Omental fat pad (tissue), 4 donors: ENCODE results near the gene ARIH1. TPM values are rescaled to one million over a fixed set of nuclear protein-coding genes. Genes with fewer than 3 reads are reported as not detected.

Experiments
- ATAC-seq: fragments of 150-250 bp; one replicate; pipeline ENCODE4 v1.9.1; 2016; ENCODE audit warnings: mild to moderate bottlenecking, moderate library complexity; ENCODE audit not compliant: low FRiP score
- DNase-seq: peaks from one replicate; pipeline ENCODE4 v3.0.0-alpha.2; 2019; ENCODE audit warnings: low spot score
- total RNA-seq, 4 donors: library from RNA; depleted of rRNA; stranded (reverse); fragments of >200 nt; gene quantifications; one replicate each; pipeline ENCODE4 v1.1.0, GENCODE V29; 2016
- TF ChIP-seq, protein P1 (sequence below), 3 donors: fragments of 450-650 bp; IDR thresholded peaks; one replicate each; pipeline ENCODE4 v1.5.1; 2016 to 2017; ENCODE audit warnings: antibody characterized with exemption in 3 of 3, mild to moderate bottlenecking in 3 of 3, moderate library complexity in 2 of 3

ARIH1 gene
- total RNA-seq, 4 donors from 2014 or later, result 45.4 to 84.2 (median 63.2) TPM

- ATAC-seq (no peak), DNase-seq (no peak)
Measured at GRCh38 chr15:72560458-72560857, 86.3 kb downstream of the ARIH1 start.

GRCh38 chr15:72562386-72562785 is 88.3 kb downstream of the ARIH1 start:
- DNase-seq, result no peak
- TF ChIP-seq, protein P1, sequence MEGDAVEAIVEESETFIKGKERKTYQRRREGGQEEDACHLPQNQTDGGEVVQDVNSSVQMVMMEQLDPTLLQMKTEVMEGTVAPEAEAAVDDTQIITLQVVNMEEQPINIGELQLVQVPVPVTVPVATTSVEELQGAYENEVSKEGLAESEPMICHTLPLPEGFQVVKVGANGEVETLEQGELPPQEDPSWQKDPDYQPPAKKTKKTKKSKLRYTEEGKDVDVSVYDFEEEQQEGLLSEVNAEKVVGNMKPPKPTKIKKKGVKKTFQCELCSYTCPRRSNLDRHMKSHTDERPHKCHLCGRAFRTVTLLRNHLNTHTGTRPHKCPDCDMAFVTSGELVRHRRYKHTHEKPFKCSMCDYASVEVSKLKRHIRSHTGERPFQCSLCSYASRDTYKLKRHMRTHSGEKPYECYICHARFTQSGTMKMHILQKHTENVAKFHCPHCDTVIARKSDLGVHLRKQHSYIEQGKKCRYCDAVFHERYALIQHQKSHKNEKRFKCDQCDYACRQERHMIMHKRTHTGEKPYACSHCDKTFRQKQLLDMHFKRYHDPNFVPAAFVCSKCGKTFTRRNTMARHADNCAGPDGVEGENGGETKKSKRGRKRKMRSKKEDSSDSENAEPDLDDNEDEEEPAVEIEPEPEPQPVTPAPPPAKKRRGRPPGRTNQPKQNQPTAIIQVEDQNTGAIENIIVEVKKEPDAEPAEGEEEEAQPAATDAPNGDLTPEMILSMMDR (IDR thresholded peaks at IDR 0.05), result no peak
- no peak for ATAC-seq

More at GRCh38 chr15:72560458-72560857, 86.3 kb downstream of the ARIH1 start:
- TF ChIP-seq, protein P1 (IDR thresholded peaks at IDR 0.05), result no peak

GRCh38 chr15:72562878-72563277 is 88.7 kb downstream of the ARIH1 start:
- DNase-seq, result no peak
- no peak for ATAC-seq
- TF ChIP-seq, protein P1 (IDR thresholded peaks at IDR 0.05), result no peak

GRCh38 chr15:72564091-72564490 is 90.0 kb downstream of the ARIH1 start:
- no peak for ATAC-seq
- TF ChIP-seq, protein P1 (IDR thresholded peaks at IDR 0.05), result no peak

DNA sequence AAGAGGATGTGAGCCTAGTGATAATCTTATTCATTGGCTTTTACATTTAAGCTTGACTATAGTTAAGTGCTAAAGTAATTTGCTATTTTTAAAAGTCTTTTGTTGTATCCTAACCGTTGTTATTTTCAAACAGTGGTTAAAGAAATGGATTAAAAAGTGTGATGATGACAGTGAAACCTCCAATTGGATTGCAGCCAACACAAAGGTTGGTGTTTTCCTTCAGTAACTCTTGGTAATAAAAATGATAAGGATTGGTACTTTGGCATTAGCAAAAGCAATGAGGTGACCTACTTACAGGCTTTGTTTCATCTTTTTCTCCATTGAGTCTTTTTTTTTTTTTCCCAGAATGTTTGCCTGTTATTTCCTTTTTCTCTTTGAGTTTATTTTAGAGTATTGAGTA is 92.8 kb downstream of the ARIH1 start:
- DNase-seq, result no peak
- ATAC-seq, result no peak
- TF ChIP-seq, protein P1 (IDR thresholded peaks at IDR 0.05), result no peak

More at GRCh38 chr15:72564091-72564490, 90.0 kb downstream of the ARIH1 start:
- DNase-seq, result no peak

DNA sequence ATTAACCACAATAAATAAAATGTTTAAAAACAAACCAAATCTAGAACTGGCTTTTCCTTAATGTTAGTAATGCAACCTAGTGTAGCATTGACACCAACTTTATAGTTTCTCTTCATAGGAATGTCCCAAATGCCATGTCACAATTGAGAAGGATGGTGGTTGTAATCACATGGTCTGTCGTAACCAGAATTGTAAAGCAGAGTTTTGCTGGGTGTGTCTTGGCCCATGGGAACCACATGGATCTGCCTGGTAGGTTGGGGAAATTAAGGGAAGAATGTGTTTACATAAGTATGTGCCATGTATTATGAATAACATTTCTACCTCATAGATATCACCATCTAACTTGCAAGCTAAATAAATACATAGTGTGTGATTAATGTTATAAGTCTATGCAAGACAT is 95.9 kb downstream of the ARIH1 start:
- no peak for ATAC-seq
- DNase-seq, result no peak
- TF ChIP-seq, protein P1 (IDR thresholded peaks at IDR 0.05), result no peak

DNA sequence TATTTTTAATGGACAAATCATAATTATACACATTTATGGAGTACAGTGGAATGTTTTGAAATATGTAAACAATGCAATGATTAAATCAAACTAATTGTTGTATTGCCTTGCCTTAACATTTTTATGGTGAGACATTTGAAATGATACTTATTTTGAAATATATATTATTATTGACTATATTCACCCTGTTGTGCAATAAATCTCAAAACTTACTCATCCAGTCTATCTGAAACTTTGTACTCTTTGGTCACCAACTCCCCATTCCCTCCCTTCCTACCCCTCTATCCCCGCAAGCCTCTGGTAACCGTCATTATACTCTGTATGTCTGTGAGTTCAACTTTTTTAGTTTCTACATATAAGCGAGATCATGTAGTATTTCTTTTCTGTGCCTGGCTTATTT is 105.7 kb downstream of the ARIH1 start:
- no peak for ATAC-seq
- DNase-seq, result no peak
- TF ChIP-seq, protein P1 (IDR thresholded peaks at IDR 0.05), result no peak
